NB4 (cell line): ENCODE measurements around the gene OR52H1.

Source experiments
- POLR2A ChIP-seq: IDR thresholded peaks from 2 replicates; pipeline ENCODE4 v1.6.1; 2011; ENCODE audit warnings: mild to moderate bottlenecking; ENCODE audit not compliant: insufficient read length; ENCODE audit errors: extremely low read depth
- TF ChIP-seq, protein P1 (sequence below): IDR thresholded peaks from one replicate; pipeline ENCODE4 v1.5.1; 2012; ENCODE audit warnings: low read depth, low read length

DNA sequence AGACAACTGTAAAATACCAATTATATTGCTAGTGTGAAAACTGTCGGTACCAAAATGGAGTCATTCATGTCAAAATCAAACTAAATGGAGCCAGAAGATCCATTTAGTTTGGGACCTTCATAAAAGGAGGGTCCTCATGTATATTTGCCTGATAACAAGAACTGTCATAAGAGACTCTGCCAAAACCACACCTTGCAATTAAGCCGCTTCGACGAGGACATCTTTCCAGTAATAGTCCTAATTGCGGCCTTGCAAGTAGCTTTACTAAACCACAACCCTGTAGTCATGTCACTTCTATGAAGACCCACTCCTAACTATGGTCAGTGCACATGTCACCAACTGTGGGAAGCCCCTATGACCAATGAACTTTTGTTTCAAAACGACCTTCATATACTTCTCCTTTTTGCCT is 47.9 kb downstream of the OR52H1 start:
- TF ChIP-seq, protein P1, sequence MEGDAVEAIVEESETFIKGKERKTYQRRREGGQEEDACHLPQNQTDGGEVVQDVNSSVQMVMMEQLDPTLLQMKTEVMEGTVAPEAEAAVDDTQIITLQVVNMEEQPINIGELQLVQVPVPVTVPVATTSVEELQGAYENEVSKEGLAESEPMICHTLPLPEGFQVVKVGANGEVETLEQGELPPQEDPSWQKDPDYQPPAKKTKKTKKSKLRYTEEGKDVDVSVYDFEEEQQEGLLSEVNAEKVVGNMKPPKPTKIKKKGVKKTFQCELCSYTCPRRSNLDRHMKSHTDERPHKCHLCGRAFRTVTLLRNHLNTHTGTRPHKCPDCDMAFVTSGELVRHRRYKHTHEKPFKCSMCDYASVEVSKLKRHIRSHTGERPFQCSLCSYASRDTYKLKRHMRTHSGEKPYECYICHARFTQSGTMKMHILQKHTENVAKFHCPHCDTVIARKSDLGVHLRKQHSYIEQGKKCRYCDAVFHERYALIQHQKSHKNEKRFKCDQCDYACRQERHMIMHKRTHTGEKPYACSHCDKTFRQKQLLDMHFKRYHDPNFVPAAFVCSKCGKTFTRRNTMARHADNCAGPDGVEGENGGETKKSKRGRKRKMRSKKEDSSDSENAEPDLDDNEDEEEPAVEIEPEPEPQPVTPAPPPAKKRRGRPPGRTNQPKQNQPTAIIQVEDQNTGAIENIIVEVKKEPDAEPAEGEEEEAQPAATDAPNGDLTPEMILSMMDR: no peak
- TF ChIP-seq POLR2A: no peak
